Measurements from ENCODE around the gene C6orf136. TPM values are rescaled to one million over a fixed set of nuclear protein-coding genes. Genes with fewer than 3 reads are reported as not detected.

Gene C6orf136
- total RNA-seq, 4 donors from 2014 or later = 11.2 to 24.9 (median 19.8) TPM

DNA sequence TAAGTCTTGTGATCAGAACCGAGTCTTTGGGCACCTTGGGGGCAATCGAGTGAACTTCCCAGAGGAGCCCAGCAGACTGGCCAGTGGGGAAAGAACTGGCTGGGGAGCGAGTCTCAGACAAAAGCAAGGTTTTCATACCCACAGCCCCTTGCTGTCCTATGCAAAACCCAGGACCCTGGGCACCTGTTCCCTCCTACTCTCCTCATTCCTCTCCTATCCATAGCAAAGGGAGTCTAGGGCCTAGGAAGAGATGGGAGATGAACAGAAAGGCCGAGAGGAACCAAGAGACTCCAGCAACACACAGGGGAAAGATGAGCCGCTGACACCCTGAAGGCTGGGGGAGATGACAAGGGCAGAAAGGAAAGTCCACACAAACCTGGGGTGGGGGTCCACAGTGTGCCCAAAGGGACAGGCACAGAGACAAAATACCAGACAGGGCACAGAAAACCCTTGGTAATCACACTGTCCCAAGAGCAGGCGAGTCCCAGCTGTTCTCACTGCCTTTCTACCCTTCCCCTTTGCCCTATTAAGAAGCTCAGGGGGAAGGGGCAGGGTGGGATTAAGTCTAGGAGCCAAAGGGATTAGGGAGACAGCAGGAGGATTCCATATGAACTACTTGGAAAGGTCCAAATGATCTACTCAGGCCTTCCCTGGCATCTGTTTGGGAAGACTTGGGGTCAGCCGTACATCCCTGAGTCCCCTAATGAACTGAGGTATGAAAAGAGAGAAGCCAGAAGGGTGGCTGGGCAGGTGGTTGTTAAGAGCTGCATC, 33.0 kb downstream of the C6orf136 start:
- in situ Hi-C loops (cut with MboI; ENCODE audit: low sequenced_read_pairs in 4 of 4) (loop anchor here (5.0 to 10.0 kb wide), 2 partner anchors 42 to 145 kb away; partner anchors contain the start of gene TUBB (in 4 of the 4)), intact Hi-C loops (cut with DNase I; ENCODE audit: low total_unique reads) (loop anchor here (1.0 to 5.0 kb wide), 2 partner anchors 42 to 407 kb away; no protein-coding TSS in a partner anchor)
- Histone ChIP-seq H3K4me1 (peaks cover 15 to 18% of the 10 kb centered on the region in 2 donors), H3K9me3 (no peaks in the 10 kb centered on the region), H3K36me3 (peaks cover 0 to 28% of the 10 kb centered on the region in 2 donors), H3K4me3 (peak overlapping the region in 1 of 4 donors; percentile 7), H3K27ac (peak overlapping the region in 3 of 4 donors; percentile 25 to 51 (median 32)), H3K27me3 (no peaks in the 10 kb centered on the region)
- no peak for TF ChIP-seq POLR2A (IDR thresholded peaks at IDR 0.05)
- TF ChIP-seq, protein P1, sequence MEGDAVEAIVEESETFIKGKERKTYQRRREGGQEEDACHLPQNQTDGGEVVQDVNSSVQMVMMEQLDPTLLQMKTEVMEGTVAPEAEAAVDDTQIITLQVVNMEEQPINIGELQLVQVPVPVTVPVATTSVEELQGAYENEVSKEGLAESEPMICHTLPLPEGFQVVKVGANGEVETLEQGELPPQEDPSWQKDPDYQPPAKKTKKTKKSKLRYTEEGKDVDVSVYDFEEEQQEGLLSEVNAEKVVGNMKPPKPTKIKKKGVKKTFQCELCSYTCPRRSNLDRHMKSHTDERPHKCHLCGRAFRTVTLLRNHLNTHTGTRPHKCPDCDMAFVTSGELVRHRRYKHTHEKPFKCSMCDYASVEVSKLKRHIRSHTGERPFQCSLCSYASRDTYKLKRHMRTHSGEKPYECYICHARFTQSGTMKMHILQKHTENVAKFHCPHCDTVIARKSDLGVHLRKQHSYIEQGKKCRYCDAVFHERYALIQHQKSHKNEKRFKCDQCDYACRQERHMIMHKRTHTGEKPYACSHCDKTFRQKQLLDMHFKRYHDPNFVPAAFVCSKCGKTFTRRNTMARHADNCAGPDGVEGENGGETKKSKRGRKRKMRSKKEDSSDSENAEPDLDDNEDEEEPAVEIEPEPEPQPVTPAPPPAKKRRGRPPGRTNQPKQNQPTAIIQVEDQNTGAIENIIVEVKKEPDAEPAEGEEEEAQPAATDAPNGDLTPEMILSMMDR (IDR thresholded peaks at IDR 0.05 in 4 of 5, conservative IDR thresholded peaks at IDR 0.05 in 1 of 5) = no peak
- DNase-seq (no peak), ATAC-seq (no peak)

DNA sequence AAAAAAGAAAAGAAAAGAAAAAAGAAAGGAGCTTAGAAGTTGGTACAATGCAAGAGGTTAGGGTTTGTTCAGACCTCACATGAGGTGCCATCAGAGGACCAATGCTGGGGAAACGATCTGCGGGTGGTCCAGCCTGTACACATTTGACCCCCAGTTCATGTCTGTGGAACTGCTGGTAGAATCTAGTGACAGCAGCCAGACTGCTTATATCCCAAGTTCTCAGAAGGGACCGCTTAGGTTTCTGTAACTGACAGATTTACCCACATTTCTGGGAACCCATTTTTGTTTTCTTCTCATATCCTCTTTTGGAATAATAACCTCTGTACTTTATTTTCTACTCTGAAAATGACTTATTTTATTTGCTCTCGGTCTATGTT, 34.8 kb downstream of the C6orf136 start:
- no peaks in the 10 kb centered on the region for H3K9me3 ChIP-seq
- intact Hi-C loops (cut with DNase I; ENCODE audit: low total_unique reads) = no loop called here
- peak overlapping the region in 2 of 4 donors; percentile 67 to 96 for H3K4me3 ChIP-seq
- in situ Hi-C loops (cut with MboI; ENCODE audit: low sequenced_read_pairs in 4 of 4) = loop anchor here in 3 of 4 donors (5.0 to 10.0 kb wide), 2 partner anchors 41 to 143 kb away; partner anchors contain the start of gene TUBB (in 3 of the 3)
- peaks cover 0 to 25% of the 10 kb centered on the region in 2 donors for H3K36me3 ChIP-seq
- peaks cover 23 to 24% of the 10 kb centered on the region in 2 donors for H3K4me1 ChIP-seq
- peaks cover 0 to 2% (median 0%) of the 10 kb centered on the region in 3 donors for H3K27me3 ChIP-seq
- TF ChIP-seq POLR2A (IDR thresholded peaks at IDR 0.05) = no peak
- TF ChIP-seq, protein P1 (IDR thresholded peaks at IDR 0.05 in 4 of 5, conservative IDR thresholded peaks at IDR 0.05 in 1 of 5) = no peak
- no peak for ATAC-seq
- peak overlapping the region; percentile 93 to 99 (median 97) for H3K27ac ChIP-seq
- no peak for DNase-seq

DNA sequence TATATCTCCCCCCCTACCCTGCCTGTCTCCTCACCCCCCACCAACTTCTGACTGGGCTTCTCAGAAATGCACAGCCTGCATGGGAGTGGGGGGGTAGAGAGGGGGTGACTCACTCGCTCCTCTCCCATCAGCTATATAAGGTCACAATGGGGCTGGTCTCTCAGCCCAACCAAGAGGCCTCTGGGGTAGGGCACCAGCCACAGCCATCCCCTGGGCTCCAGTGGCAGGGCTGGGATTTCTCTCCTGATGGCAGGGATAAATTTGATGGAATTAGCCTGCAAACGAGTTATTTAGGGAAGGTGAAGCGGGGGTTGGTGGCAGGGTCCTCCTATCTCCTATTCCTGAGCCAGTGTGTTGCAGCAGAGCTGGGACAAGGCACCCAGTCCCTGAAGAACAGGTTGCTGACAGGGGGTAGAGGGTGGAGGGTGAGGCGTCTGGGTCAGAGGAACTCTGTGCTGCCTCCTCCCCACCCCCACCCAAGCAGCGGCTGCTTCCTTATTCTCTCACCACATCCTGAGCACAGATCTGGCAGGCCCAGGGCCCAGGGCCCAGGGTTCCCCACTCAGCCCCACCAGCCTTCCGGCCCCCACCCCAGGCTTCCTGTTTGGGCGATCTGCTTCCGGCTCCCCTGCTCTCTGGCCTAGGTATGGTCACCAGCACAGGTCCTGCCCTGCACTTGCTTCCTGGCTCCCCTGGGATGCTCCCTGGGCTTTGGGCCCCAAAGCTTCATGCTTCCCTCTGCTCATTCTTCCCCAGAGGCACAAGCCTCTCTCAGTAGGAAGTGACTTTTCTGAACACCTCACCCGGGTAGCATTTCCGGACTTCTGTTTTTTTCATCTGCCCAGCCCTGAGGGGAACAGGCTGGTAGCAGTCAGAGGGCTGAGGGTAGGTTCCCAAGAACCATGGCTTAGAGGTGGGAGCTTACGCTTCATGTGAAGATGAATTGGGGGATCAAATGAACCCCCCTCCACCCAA, 35.5 kb downstream of the C6orf136 start:
- peak; percentile 4 to 5 for ATAC-seq
- intact Hi-C loops (cut with DNase I; ENCODE audit: low total_unique reads) = no loop called here
- H3K4me1 ChIP-seq = peaks cover 23 to 24% of the 10 kb centered on the region in 2 donors
- peaks cover 0 to 2% (median 0%) of the 10 kb centered on the region in 3 donors for H3K27me3 ChIP-seq
- peak in 1 of 2 donors; percentile 20 for TF ChIP-seq POLR2A (IDR thresholded peaks at IDR 0.05)
- TF ChIP-seq, protein P1 (IDR thresholded peaks at IDR 0.05 in 4 of 5, conservative IDR thresholded peaks at IDR 0.05 in 1 of 5) = no peak
- H3K36me3 ChIP-seq = peaks cover 0 to 19% of the 10 kb centered on the region in 2 donors
- DNase-seq = peak; percentile 52 to 76
- H3K9me3 ChIP-seq = no peaks in the 10 kb centered on the region
- H3K4me3 ChIP-seq = peak overlapping the region; percentile 67 to 97 (median 96)
- in situ Hi-C loops (cut with MboI; ENCODE audit: low sequenced_read_pairs in 4 of 4) = loop anchor here in 3 of 4 donors (5.0 to 10.0 kb wide), 2 partner anchors 40 to 142 kb away; partner anchors contain the start of gene TUBB (in 3 of the 3)
- H3K27ac ChIP-seq = peak overlapping the region; percentile 93 to 99 (median 97)

All from gastrocnemius medialis (tissue), 4 donors.